ENCODE data around the gene ZCCHC12. TPM values are rescaled to one million over a fixed set of nuclear protein-coding genes. Genes with fewer than 3 reads are reported as not detected.

The ZCCHC12 gene
- total RNA-seq: under 1 TPM in 2 of 4 donors, not detected in 2; 0.37 to 0.72 TPM

- no peak for TF ChIP-seq CTCF (IDR thresholded peaks at IDR 0.05)
- DNase-seq (ENCODE audit: low spot score) (no peak), ATAC-seq (ENCODE audit: low FRiP score) (peak; percentile 64)
Observed at GRCh38 chrX:118823263-118824172, at the start of gene ZCCHC12. Gene ZCCHC12, plus strand, starts transcription at chrX:118823824. Its CDS starts 1,421 bp downstream, at chrX:118825245.

GRCh38 chrX:118779581-118779980 is 44.0 kb upstream of the ZCCHC12 start:
- ATAC-seq (ENCODE audit: low FRiP score): no peak
- no peak for TF ChIP-seq CTCF (IDR thresholded peaks at IDR 0.05)
- DNase-seq (ENCODE audit: low spot score): no peak

- no peak for DNase-seq (ENCODE audit: low spot score)
- TF ChIP-seq CTCF (IDR thresholded peaks at IDR 0.05): no peak
- ATAC-seq (ENCODE audit: low FRiP score): peak; percentile 70
Observed at GRCh38 chrX:118780509-118780908, 43.1 kb upstream of the ZCCHC12 start.

- TF ChIP-seq CTCF (IDR thresholded peaks at IDR 0.05): no peak
- DNase-seq (ENCODE audit: low spot score): no peak
- peak; percentile 12 for ATAC-seq (ENCODE audit: low FRiP score)
Observed at GRCh38 chrX:118780911-118781310, 42.7 kb upstream of the ZCCHC12 start.

- no peak for DNase-seq (ENCODE audit: low spot score)
- no peak for TF ChIP-seq CTCF (IDR thresholded peaks at IDR 0.05)
- peak; percentile 40 for ATAC-seq (ENCODE audit: low FRiP score)
Observed at GRCh38 chrX:118795528-118796280, 27.9 kb upstream of the ZCCHC12 start.

GRCh38 chrX:118802857-118803256 is 20.8 kb upstream of the ZCCHC12 start:
- TF ChIP-seq CTCF (IDR thresholded peaks at IDR 0.05): no peak
- ATAC-seq (ENCODE audit: low FRiP score): no peak
- no peak for DNase-seq (ENCODE audit: low spot score)

All from omental fat pad (tissue), 4 donors.